Body of pancreas (tissue), 4 donors: ENCODE data around the gene SLC2A8.

Experiments used
- CTCF ChIP-seq, 7 experiments: fragments of 450-650 bp in 4 of 7; fragments of 200-600 bp in 3 of 7; sonication (generic) in 3 of 7; IDR thresholded peaks; one replicate each; pipeline ENCODE4 v1.5.1; 2016 to 2019; ENCODE audit warnings: antibody characterized with exemption in 7 of 7
- POLR2A ChIP-seq, 3 donors: fragments of 450-650 bp; IDR thresholded peaks; one replicate each; pipeline ENCODE4 v1.6.1; 2016; ENCODE audit warnings: antibody characterized with exemption in 3 of 3, mild to moderate bottlenecking in 2 of 3

- TF ChIP-seq CTCF (IDR thresholded peaks at IDR 0.05) (no peak), POLR2A (IDR thresholded peaks at IDR 0.05) (no peak)
Observed at GRCh38 chr9:127380479-127380878, 16.5 kb upstream of the SLC2A8 start.
